H1 (cell line): ENCODE measurements around the gene RIMBP2. TPM values are rescaled to one million over a fixed set of nuclear protein-coding genes. Genes with fewer than 3 reads are reported as not detected.

ENCODE experiments used
- ASH2L ChIP-seq: fragments of 200-600, 300-600 bp; sonication (generic); IDR thresholded peaks from one replicate; pipeline ENCODE4 v1.7.1; 2017; ENCODE audit warnings: low read length
- CBX5 ChIP-seq: fragments of 300-800, 300-1000 bp; sonication (generic); IDR thresholded peaks from 2 replicates; pipeline ENCODE4 v1.7.1; 2016; ENCODE audit warnings: antibody characterized with exemption, low read length, low read depth
- CEBPB ChIP-seq: IDR thresholded peaks from 2 replicates; pipeline ENCODE4 v1.6.1; 2012; ENCODE audit warnings: low read depth, low read length
- CTCF ChIP-seq, 3 experiments: IDR thresholded peaks; 1 replicate in 2 of 3; 2 replicates in 1 of 3; pipeline versions ENCODE4 v1.5.1 to v1.6.1; 2011; ENCODE audit warnings: low read length in 3 of 3, mild to moderate bottlenecking in 3 of 3, inconsistent platforms in 2 of 3, low read depth in 1 of 3, moderate library complexity in 1 of 3; ENCODE audit not compliant: insufficient read depth in 1 of 3; ENCODE audit errors: control extremely low read depth in 1 of 3
- E2F6 ChIP-seq: IDR thresholded peaks from 2 replicates; pipeline ENCODE4 v1.6.1; 2012; ENCODE audit warnings: inconsistent platforms
- EP300 ChIP-seq, 2 experiments: IDR thresholded peaks; 1 replicate in 1 of 2; 2 replicates in 1 of 2; pipeline ENCODE4 v1.6.1; 2011 to 2012; ENCODE audit warnings: low read depth in 2 of 2, low read length in 2 of 2, mild to moderate bottlenecking in 2 of 2, borderline replicate concordance in 1 of 2, inconsistent platforms in 1 of 2, moderate library complexity in 1 of 2
- SP1 ChIP-seq: IDR thresholded peaks from 2 replicates; pipeline ENCODE4 v1.6.1; 2011; ENCODE audit warnings: low read depth, low read length
- TCF12 ChIP-seq: IDR thresholded peaks from 2 replicates; pipeline ENCODE4 v1.6.1; 2011; ENCODE audit warnings: low read depth, mild to moderate bottlenecking, low read length
- polyA plus RNA-seq, 7 experiments: library from polyadenylated mRNA; depleted of rRNA in 3 of 7; stranded (reverse) in 5 of 7; unstranded in 2 of 7; fragments of >200 nt in 5 of 7; fragments of 200-250 nt in 2 of 7; gene quantifications; 1 replicate in 5 of 7; 2 replicates in 1 of 7; 4 replicates in 1 of 7; pipeline versions ENCODE4 v1.2.1 to v1.2.3, GENCODE V29; 2011 to 2013; ENCODE audit warnings: missing spikeins in 2 of 7, mixed read lengths in 2 of 7
- total RNA-seq: library from RNA; stranded (reverse); fragmentation: NEBNext Ultra II Directional; extraction: Animal tissue kit (Norgen Biotek cat#: 25700); gene quantifications from 2 replicates; pipeline ENCODE4 v1.2.1, GENCODE V29; 2021

The RIMBP2 gene
- total and polyA plus RNA-seq, 2 of the 8 experiments (the other 6 are each of a cell fraction or from before 2014, with no cell fraction given) = 0.18 to 0.65 TPM

GRCh38 chr12:130463275-130463658 is 252.8 kb downstream of the RIMBP2 start (continued):
- no peak for TF ChIP-seq CTCF (IDR thresholded peaks at IDR 0.05; ENCODE audit: control extremely low read depth in 1 of 3, insufficient read depth in 1 of 3, low read depth in 1 of 3, low read length in 3 of 3)
- no peak for TF ChIP-seq SP1
- TF ChIP-seq TCF12 = no peak
- TF ChIP-seq CEBPB = no peak
- no peak for TF ChIP-seq CBX5
- TF ChIP-seq ASH2L = no peak
- no peak for TF ChIP-seq E2F6
- TF ChIP-seq EP300 (IDR thresholded peaks at IDR 0.05; ENCODE audit: borderline replicate concordance in 1 of 2, low read depth in 2 of 2, low read length in 2 of 2) = no peak
